ENCODE measurements around the gene GABRG3. TPM values are rescaled to one million over a fixed set of nuclear protein-coding genes. Genes with fewer than 3 reads are reported as not detected.
"Not testable (repeated sequence)": the region's sequence is repeated elsewhere in the genome, so short reads cannot be mapped to it uniquely, and the experiment has no call there.

GABRG3 gene
- total RNA-seq, 2 donors from 2014 or later: not detected

DNA sequence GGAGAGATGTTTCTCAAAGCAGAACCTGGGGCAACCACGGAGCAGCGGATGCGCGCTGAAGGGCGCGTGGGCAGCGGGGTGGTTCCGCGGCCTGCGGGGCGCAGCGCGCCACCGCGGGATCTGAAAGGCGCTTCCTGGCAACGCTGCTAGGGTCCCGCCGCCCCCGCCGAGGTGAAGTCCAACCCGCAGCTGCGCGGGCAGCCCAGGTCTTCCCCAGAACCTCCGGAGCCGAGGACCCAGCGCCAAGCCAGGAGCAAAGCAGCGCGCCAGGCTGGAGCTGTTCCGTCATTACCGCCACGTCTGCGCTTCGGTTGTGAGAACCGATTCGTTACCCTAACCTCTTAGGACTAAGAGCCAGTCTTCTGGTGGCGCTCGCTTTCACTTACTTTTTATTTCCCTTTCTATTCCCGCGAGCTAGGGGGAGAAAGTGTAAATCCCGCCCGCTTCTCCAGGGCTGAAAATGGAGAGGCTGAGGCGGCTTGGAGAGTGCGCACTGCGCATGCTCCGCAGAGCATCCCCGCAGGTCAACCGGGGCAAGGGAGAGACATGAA, 3.2 kb upstream of the GABRG3 start:
- peaks cover 0 to 7% of the 10 kb centered on the region in 2 donors for H3K27me3 Mint-ChIP-seq
- H3K4me3 Mint-ChIP-seq: no peak overlapping the region
- DNase-seq (ENCODE audit: low spot score): no peak
- no peaks in the 10 kb centered on the region for H3K36me3 Mint-ChIP-seq
- ATAC-seq: no peak
- no peaks in the 10 kb centered on the region for H3K4me1 Mint-ChIP-seq (ENCODE audit: low read depth in 2 of 2)
- no peaks in the 10 kb centered on the region for H3K9me3 Mint-ChIP-seq
- H3K27ac Mint-ChIP-seq: no peak overlapping the region

DNA sequence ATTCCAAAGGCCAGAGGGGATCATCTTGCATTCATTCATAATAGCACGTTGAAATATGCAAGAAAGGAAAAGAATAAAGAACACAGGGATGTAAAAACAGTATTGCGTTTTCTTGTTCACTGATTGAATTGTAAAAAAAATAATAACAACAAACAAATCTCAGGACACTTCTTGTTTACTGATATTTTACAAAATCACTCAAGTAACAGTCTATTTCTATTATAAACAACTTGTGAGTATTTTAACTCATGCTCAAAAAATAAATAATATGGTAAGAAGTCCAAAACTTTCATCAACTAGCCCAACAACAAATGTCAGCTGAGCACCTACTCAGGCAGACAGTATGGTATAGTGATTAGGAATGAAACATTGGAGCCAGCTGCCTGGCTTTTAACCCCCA, 2.2 kb upstream of the GABRG3 start:
- DNase-seq (ENCODE audit: low spot score) (no peak), ATAC-seq (no peak)
- H3K36me3 Mint-ChIP-seq: no peaks in the 10 kb centered on the region
- no peak overlapping the region for H3K4me3 Mint-ChIP-seq
- no peaks in the 10 kb centered on the region for H3K4me1 Mint-ChIP-seq (ENCODE audit: low read depth in 2 of 2)
- peaks cover 0 to 7% of the 10 kb centered on the region in 2 donors for H3K27me3 Mint-ChIP-seq
- H3K9me3 Mint-ChIP-seq: no peaks in the 10 kb centered on the region
- H3K27ac Mint-ChIP-seq: no peak overlapping the region

DNA sequence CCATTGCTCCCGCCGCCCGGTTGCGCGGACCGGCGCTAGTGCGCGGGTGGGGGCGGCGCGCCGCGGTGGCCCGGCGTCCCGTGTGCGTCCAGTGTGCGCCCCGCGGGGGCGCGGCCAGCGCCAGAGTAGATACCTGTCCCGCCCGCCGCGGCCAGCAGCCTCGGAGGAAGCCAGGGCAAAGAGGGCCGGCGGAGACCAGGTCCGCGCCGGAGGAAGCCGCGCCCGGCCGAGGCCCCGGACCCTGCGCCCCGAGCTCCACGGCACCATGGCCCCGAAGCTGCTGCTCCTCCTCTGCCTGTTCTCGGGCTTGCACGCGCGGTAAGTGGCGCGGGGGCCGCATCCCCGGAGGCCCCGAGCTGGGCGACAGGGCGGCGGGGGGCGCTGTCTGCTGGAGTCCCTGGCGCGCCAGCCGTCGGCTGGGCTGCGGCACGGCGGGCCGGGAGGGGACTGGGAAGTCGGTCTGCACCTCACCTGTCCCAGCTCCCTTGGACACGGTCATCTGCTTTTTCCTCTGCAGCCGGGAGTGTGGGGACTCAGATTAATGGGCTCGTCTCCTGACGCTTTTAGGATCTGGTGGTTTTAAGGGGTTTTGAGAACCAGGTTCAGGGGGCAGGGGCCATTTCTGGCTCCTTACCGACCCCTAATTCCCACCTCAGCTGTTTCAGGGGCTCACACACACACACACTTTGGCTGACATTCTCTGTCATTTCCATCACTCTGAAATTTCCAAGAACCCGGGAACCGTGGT, 464 bp downstream of the GABRG3 start:
- Mint-ChIP-seq H3K27ac (no peak overlapping the region), H3K4me3 (no peak overlapping the region), H3K36me3 (no peaks in the 10 kb centered on the region), H3K9me3 (no peaks in the 10 kb centered on the region), H3K27me3 (peaks cover 0 to 7% of the 10 kb centered on the region in 2 donors), H3K4me1 (ENCODE audit: low read depth in 2 of 2) (no peaks in the 10 kb centered on the region)
- no peak for DNase-seq (ENCODE audit: low spot score)
- ATAC-seq: peak in 1 of 2 donors; percentile 9

DNA sequence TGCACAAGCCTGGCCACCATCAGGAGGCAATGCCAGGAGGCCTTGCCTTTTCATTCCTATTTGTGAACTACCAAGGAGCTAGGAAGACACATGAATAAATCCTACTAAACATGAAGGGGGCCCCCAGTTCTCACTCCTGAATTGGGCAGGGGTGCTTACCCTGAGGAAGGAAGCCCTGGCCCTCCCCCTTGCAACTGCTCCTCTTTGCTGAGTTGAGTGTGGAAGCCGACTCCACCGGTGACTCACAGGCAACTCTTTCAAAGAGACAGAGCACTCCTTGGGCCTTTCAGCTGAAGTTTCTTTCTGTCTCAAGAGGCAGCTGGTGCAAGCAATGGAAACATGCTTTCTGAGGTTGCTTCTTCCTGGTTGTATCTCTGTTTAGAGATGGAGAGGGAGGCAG, 1.7 kb downstream of the GABRG3 start:
- no peak for DNase-seq (ENCODE audit: low spot score)
- Mint-ChIP-seq H3K9me3 (no peaks in the 10 kb centered on the region), H3K27me3 (peaks cover 0 to 7% of the 10 kb centered on the region in 2 donors), H3K36me3 (no peaks in the 10 kb centered on the region), H3K4me3 (no peak overlapping the region), H3K4me1 (ENCODE audit: low read depth in 2 of 2) (no peaks in the 10 kb centered on the region), H3K27ac (no peak overlapping the region)
- no peak for ATAC-seq

DNA sequence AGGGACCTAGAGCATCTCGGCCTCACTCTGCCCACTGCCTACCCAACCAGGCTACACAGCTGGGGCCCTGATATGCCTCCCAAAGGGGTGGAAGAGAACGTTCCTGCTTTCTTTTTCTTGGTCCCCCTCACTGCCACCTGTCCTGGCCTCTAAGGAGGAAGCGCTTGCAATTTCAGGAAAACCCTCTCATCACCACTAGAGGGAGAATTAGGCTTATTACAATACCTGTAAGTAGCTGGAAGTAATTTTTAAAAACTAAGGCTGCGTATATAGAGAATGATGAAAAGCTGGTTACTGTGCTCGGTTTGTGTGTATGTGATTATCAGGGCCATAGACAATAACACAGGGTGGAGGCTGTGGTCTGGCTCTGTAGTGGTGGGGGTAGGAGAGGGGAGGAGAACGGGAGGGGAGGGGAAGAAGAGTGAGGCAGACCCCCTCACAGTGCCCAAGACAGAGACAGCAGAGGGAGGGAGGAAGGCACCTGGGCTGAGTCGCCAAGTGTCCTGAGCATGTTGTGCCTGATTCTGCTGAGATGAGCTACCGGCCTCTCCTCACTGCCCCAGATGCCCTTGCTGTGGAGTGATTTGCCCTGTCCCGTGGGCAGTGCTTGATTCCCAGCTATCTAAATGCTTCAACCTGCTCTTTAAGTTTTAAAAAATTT, 3.3 kb downstream of the GABRG3 start:
- Mint-ChIP-seq H3K4me1 (ENCODE audit: low read depth in 2 of 2) (no peaks in the 10 kb centered on the region), H3K27ac (no peak overlapping the region), H3K36me3 (no peaks in the 10 kb centered on the region), H3K4me3 (no peak overlapping the region), H3K27me3 (peaks cover 0 to 7% of the 10 kb centered on the region in 2 donors), H3K9me3 (no peaks in the 10 kb centered on the region)
- ATAC-seq (no peak), DNase-seq (ENCODE audit: low spot score) (no peak)

DNA sequence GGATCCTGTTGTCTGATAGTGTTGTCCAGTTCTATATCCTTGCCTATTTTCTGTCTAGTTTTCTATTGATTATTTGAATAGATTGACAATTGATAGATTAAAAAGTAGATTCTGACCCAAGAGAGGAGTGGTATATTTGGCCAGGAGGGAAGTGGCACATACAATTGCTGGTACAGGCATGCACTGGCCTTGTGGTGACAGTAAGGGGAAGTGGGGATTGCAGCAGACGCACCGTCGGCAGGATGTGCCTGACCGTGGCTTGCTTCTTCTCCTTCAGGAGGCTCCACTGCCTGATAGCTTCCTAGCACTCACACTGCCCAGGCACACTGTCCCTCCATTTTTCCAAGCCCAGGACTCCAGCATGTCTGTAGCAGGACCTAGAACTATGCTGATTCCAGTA, 10.5 kb downstream of the GABRG3 start:
- no peaks in the 10 kb centered on the region for H3K27me3 Mint-ChIP-seq
- ATAC-seq (no peak), DNase-seq (ENCODE audit: low spot score) (no peak)
- no peaks in the 10 kb centered on the region for H3K36me3 Mint-ChIP-seq
- H3K4me3 Mint-ChIP-seq: no peak overlapping the region
- H3K4me1 Mint-ChIP-seq (ENCODE audit: low read depth in 2 of 2): no peaks in the 10 kb centered on the region
- no peaks in the 10 kb centered on the region for H3K9me3 Mint-ChIP-seq
- H3K27ac Mint-ChIP-seq: no peak overlapping the region

DNA sequence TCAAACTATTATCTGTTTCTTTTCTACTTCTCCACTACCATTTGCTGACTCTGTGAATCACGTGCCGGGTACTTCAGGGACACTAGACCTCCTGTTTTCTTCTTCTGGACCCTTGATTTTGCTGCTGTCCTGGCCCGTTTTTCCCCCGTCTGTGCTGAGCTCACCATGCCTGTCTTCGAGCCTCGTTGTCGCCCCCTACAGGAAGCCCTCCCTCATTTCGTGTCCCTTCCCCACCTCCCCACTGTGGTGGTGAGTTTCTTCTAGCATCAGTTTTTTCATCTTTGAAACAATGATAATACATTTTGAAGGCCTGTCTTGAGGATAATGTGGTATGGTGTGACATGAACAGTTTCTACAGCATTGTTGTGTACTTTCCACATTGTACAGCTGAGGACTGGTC, 12.8 kb downstream of the GABRG3 start:
- H3K4me3 Mint-ChIP-seq: no peak overlapping the region
- ATAC-seq (no peak), DNase-seq (ENCODE audit: low spot score) (no peak)
- no peak overlapping the region for H3K27ac Mint-ChIP-seq
- H3K36me3 Mint-ChIP-seq: no peaks in the 10 kb centered on the region
- H3K4me1 Mint-ChIP-seq (ENCODE audit: low read depth in 2 of 2): no peaks in the 10 kb centered on the region
- peaks cover 3% of the 10 kb centered on the region for H3K9me3 Mint-ChIP-seq
- no peaks in the 10 kb centered on the region for H3K27me3 Mint-ChIP-seq

DNA sequence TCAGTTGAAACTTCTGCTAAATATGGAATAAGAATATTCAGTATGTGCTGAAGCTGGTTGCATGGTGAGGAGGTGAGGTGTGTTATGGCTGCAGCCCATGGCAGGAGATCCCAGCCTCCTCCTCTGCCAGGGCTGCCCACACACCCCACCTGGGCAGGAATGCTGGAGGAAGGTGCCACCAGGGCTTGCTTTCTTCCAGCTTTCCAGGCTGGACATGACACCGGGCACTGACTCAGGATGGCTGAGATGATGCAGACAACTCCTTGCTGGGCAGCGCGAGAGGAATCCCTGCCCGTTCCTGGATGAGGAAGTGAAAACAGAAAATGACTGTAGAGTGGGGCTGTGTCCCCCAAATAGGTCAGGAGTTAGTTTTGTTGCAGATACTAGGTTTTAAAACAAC, 14.1 kb downstream of the GABRG3 start:
- H3K36me3 Mint-ChIP-seq: no peaks in the 10 kb centered on the region
- no peak for ATAC-seq
- no peak for DNase-seq (ENCODE audit: low spot score)

DNA sequence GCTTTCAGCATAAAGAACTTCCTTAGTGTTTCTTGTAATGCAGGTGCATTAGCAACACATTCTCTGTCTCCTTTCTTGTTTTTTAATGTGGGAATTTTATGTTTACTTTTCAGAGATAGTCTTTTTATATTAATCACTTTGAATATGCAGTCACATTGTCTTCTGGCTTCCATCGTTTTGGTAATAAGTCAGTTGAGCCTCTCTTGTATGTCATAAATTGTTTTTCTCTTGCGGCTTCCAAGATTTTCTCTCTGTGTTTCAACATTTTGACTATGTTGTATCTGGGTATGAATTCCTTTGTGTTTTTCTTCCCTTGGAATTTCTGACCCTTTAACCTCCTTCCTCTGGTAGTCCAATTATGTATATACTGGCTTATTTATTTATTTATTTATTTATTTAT, 25.3 kb downstream of the GABRG3 start:
- ATAC-seq (no peak), DNase-seq (ENCODE audit: low spot score) (no peak)
- Mint-ChIP-seq H3K4me1 (ENCODE audit: low read depth in 2 of 2) (no peaks in the 10 kb centered on the region), H3K27ac (no peak overlapping the region), H3K4me3 (no peak overlapping the region), H3K36me3 (no peaks in the 10 kb centered on the region), H3K9me3 (peaks cover 20% of the 10 kb centered on the region), H3K27me3 (no peaks in the 10 kb centered on the region)

More for the DNA sequence above, 14.1 kb downstream of the GABRG3 start:
- Mint-ChIP-seq H3K9me3 (peaks cover 3% of the 10 kb centered on the region), H3K27me3 (no peaks in the 10 kb centered on the region), H3K4me3 (no peak overlapping the region), H3K4me1 (ENCODE audit: low read depth in 2 of 2) (no peaks in the 10 kb centered on the region), H3K27ac (no peak overlapping the region)

DNA sequence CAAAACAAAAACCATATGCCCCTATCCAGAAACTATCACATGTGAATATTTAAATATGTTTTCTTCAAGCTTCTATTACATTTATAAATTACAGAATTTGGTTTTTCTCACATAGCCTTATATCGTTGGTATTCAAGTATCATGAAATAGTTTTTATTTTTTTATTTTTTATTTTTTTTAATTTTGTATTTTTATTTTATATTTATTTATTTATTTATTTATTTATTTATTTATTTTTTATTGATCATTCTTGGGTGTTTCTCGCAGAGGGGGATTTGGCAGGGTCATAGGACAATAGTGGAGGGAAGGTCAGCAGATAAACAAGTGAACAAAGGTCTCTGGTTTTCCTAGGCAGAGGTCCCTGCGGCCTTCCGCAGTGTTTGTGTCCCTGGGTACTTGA, 32.0 kb downstream of the GABRG3 start:
- ATAC-seq: not testable (repeated sequence)

DNA sequence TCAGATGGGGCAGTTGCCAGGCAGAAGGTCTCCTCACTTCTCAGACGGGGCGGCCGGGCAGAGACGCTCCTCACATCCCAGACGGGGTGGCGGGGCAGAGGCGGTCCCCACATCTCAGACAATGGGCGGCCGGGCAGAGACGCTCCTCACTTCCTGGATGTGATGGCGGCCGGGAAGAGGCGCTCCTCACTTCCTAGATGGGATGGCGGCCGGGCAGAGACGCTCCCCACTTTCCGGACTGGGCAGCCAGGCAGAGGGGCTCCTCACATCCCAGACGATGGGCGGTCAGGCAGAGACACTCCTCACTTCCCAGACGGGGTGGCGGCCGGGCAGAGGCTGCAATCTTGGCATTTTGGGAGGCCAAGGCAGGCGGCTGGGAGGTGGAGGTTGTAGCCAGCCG, 33.2 kb downstream of the GABRG3 start:
- H3K9me3 Mint-ChIP-seq; DNase-seq (ENCODE audit: low spot score); H3K27me3 Mint-ChIP-seq; H3K36me3 Mint-ChIP-seq; H3K27ac Mint-ChIP-seq; H3K4me1 Mint-ChIP-seq (ENCODE audit: low read depth in 2 of 2); H3K4me3 Mint-ChIP-seq; ATAC-seq: not testable (repeated sequence)

More for the DNA sequence above, 32.0 kb downstream of the GABRG3 start:
- not testable (repeated sequence) for H3K4me1 Mint-ChIP-seq (ENCODE audit: low read depth in 2 of 2); H3K27me3 Mint-ChIP-seq; H3K9me3 Mint-ChIP-seq; H3K36me3 Mint-ChIP-seq; H3K27ac Mint-ChIP-seq; DNase-seq (ENCODE audit: low spot score); H3K4me3 Mint-ChIP-seq

DNA sequence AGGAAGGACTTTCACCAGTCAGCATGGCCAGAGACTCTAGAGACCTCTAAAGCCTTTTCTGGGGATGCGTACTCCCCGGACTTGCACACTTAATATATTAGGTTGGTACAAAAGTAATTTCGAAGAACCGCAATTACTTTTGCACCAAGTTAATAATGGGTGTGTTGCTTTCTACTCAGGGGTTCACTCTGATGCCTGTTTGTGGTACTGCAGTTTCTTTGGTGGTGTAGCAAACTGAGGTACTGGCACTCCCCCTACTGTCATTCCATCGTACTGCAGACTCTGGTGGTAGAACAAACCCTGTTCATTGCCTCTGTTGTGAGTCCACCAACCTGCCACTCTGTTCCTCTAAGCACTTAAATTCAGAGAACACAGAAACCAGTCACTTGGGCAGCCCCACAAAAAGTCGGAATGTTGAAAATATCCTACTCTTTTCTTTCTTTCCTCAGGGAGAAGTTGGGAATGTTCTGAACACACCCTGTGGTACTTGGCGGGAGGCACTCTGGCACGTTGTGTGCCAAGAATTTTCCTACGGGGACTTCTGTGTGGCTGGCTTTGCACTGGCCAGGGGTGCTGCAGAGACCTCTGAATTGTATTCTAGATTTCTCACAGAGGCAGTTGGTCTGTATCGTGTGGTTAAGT, 46.3 kb downstream of the GABRG3 start:
- no peaks in the 10 kb centered on the region for H3K27me3 Mint-ChIP-seq
- no peaks in the 10 kb centered on the region for H3K36me3 Mint-ChIP-seq
- DNase-seq (ENCODE audit: low spot score) (no peak), ATAC-seq (no peak)
- no peaks in the 10 kb centered on the region for H3K4me1 Mint-ChIP-seq (ENCODE audit: low read depth in 2 of 2)
- H3K9me3 Mint-ChIP-seq: peaks cover 8% of the 10 kb centered on the region
- H3K4me3 Mint-ChIP-seq: no peak overlapping the region
- no peak overlapping the region for H3K27ac Mint-ChIP-seq

DNA sequence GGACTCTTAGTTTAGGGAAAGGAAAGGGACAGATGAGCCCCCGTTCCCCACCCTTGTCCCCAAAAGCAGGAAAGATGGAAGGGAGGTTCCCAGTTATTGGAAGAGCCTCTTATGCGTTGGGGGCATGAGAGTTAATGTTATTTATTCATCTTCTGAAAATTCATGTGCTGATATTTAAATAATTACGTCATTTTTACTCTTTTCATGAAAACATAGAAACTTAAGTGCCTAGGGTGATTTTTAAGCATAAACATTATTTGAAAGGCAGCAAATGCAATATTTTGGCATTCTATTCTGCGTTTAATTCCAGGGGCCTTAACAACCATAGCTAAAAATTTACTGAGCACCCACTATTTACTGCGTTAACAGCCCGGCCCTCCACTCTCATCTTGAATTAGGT, 48.7 kb downstream of the GABRG3 start:
- Mint-ChIP-seq H3K27ac (no peak overlapping the region), H3K36me3 (no peaks in the 10 kb centered on the region), H3K4me3 (no peak overlapping the region), H3K4me1 (ENCODE audit: low read depth in 2 of 2) (no peaks in the 10 kb centered on the region), H3K9me3 (peaks cover 7% of the 10 kb centered on the region), H3K27me3 (no peaks in the 10 kb centered on the region)
- ATAC-seq (no peak), DNase-seq (ENCODE audit: low spot score) (no peak)

DNA sequence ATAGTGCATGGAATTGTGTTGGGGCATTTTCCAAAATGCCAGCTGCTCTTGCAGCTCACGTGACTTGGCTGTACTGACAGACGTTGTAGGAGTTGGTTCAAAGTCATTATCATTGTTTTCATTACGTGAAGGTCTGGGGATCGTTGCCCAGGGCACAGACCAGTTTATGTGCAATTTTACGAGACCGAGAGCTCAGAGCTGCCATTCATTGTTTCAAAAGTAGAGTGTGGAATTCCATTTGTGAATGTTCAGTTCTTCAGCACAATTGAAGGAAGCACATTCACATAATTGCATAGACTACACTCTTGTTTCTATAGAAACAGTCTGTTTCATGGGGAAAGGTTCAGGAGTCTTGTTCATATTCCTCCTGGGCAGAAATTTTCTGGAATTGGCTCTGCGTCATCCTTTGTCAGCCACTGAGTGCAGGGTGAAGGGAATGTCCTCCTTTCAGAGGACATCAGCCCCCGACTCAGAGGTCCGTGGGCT, 54.5 kb downstream of the GABRG3 start:
- Mint-ChIP-seq H3K27me3 (no peaks in the 10 kb centered on the region), H3K27ac (no peak overlapping the region), H3K4me1 (ENCODE audit: low read depth in 2 of 2) (no peaks in the 10 kb centered on the region), H3K4me3 (no peak overlapping the region), H3K36me3 (no peaks in the 10 kb centered on the region), H3K9me3 (peaks cover 3% of the 10 kb centered on the region)
- ATAC-seq (no peak), DNase-seq (ENCODE audit: low spot score) (no peak)
